ENCODE data around the gene OSTN. TPM values are rescaled to one million over a fixed set of nuclear protein-coding genes. Genes with fewer than 3 reads are reported as not detected.

Gene OSTN
- total RNA-seq, 1 donor from 2014 or later: 0.75 TPM

DNA sequence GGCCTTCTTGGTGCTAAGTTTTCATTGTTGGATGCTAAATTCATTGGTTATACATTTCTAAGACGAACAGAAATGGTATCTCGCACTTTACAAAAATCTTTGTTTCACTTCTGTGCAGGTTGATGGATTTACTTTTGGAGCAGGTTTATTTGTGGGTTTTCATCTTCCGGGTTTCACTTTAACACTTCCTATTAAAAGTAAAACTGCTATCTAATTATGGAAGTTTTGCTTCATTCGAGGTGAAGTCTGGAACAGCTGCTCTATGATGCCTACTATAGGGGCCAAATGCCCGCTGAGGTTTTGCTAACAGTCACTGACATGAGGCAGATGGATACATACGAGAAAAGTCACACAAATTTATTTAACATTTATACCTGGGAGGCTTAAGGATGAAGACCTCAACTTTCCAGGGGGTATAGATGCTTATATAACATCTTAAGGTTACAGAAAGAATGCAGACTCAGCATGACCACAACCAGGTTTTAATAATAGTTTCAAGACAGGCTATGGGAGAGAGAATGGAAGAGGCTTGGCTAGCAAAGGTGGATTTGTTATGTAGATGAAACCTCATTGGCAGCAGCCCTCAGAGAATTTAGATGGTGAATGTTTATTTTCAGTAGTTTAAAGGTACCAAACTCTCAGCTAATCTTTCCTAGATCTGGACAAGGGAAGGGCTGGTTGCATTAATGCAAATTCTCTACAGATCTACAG, 54.2 kb downstream of the OSTN start:
- no peaks in the 10 kb centered on the region for H3K9me3 Mint-ChIP-seq
- H3K27me3 Mint-ChIP-seq (ENCODE audit: low read depth): no peaks in the 10 kb centered on the region
- no peak for DNase-seq (ENCODE audit: low read depth, low spot score)
- H3K27ac Mint-ChIP-seq (ENCODE audit: unreplicated experiment): no peak overlapping the region
- H3K4me1 Mint-ChIP-seq: peaks cover 2% of the 10 kb centered on the region
- no peak overlapping the region for H3K4me3 Mint-ChIP-seq
- TF ChIP-seq, protein P1, sequence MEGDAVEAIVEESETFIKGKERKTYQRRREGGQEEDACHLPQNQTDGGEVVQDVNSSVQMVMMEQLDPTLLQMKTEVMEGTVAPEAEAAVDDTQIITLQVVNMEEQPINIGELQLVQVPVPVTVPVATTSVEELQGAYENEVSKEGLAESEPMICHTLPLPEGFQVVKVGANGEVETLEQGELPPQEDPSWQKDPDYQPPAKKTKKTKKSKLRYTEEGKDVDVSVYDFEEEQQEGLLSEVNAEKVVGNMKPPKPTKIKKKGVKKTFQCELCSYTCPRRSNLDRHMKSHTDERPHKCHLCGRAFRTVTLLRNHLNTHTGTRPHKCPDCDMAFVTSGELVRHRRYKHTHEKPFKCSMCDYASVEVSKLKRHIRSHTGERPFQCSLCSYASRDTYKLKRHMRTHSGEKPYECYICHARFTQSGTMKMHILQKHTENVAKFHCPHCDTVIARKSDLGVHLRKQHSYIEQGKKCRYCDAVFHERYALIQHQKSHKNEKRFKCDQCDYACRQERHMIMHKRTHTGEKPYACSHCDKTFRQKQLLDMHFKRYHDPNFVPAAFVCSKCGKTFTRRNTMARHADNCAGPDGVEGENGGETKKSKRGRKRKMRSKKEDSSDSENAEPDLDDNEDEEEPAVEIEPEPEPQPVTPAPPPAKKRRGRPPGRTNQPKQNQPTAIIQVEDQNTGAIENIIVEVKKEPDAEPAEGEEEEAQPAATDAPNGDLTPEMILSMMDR (conservative IDR thresholded peaks at IDR 0.05): no peak
- no peaks in the 10 kb centered on the region for H3K36me3 Mint-ChIP-seq (ENCODE audit: low read depth)

DNA sequence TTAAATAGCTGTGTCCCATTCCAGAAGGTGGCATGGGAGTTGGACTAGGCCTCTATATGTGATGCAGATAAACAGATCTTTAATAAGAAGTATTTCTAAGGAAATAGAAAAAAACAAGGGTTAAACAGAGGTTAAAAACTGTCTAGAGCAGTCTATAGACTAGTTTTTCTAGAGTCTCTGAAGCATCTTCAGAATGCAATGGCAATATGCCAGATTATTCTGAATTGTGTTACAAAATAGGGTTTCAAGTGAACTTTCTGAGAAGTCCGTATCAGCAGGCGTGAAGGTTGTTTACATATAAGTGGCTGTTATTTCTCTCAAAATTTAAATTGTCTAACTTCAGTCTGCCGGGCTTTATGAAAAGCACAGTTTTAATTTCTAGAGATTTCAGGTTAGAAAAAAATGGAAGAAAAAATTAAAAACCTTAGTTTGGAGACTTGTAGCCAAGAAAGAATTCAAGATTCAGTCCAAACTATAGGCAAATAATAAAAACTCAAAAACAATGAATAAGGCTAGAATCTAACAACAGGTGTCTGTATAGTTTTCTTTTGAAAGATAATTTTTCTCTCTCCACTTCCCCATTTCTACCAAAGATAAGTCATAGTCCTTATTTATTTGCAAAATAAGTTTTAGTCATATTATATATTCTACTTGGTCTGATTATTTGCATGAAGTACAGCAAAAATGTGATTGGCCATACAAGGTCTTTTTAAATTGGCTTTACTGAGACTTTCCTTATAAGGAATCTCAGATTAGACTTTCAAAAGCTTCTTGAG, 55.2 kb downstream of the OSTN start:
- H3K9me3 Mint-ChIP-seq: no peaks in the 10 kb centered on the region
- H3K27me3 Mint-ChIP-seq (ENCODE audit: low read depth): no peaks in the 10 kb centered on the region
- no peak for DNase-seq (ENCODE audit: low read depth, low spot score)
- no peak overlapping the region for H3K4me3 Mint-ChIP-seq
- H3K36me3 Mint-ChIP-seq (ENCODE audit: low read depth): no peaks in the 10 kb centered on the region
- no peak overlapping the region for H3K27ac Mint-ChIP-seq (ENCODE audit: unreplicated experiment)
- TF ChIP-seq, protein P1 (conservative IDR thresholded peaks at IDR 0.05): no peak
- H3K4me1 Mint-ChIP-seq: peaks cover 11% of the 10 kb centered on the region

DNA sequence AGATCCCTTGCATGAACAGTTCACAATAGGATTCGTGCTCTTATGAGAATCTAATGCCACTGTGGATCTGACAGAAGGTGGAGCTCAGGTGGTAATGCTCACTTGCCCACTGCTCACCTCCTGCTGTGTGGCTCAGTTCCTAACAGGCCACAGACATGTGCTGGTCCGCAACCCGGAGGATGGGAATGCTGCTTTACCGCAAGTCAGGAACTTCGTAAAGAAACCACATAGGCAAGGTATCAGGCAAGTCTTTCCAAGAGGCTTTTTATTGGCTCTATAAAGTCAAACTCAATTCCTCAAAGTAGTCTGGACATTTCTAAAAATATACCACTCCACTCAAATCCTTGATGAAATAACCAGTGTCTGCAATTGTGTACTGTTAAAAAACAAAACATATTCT, 56.1 kb downstream of the OSTN start:
- Mint-ChIP-seq H3K4me3 (no peak overlapping the region), H3K4me1 (peaks cover 11% of the 10 kb centered on the region), H3K27me3 (ENCODE audit: low read depth) (no peaks in the 10 kb centered on the region), H3K36me3 (ENCODE audit: low read depth) (no peaks in the 10 kb centered on the region), H3K27ac (ENCODE audit: unreplicated experiment) (peak overlapping the region; percentile 61), H3K9me3 (no peaks in the 10 kb centered on the region)
- no peak for DNase-seq (ENCODE audit: low read depth, low spot score)
- TF ChIP-seq, protein P1 (conservative IDR thresholded peaks at IDR 0.05): no peak

DNA sequence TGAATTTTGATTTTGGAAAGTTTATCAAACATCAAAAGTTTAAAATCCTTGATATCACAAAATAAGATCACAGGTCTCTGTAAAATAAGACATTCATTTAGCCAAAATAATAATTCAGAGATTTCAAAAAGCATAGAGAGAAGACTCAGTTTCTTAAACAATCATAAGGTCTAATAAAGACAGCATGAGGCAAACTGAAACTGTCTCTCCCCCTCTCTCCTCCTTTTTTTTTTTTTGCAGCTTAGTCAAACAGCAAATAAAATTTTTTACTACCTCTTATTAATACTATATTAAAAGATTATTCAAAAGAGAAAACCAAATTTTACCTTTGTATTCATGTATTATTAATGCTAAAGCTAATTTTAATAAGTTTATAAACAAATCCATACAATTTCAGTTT, 57.4 kb downstream of the OSTN start:
- Mint-ChIP-seq H3K36me3 (ENCODE audit: low read depth) (no peaks in the 10 kb centered on the region), H3K4me1 (peaks cover 11% of the 10 kb centered on the region), H3K4me3 (no peak overlapping the region), H3K9me3 (no peaks in the 10 kb centered on the region), H3K27ac (ENCODE audit: unreplicated experiment) (no peak overlapping the region), H3K27me3 (ENCODE audit: low read depth) (no peaks in the 10 kb centered on the region)
- TF ChIP-seq, protein P1 (conservative IDR thresholded peaks at IDR 0.05): no peak
- DNase-seq (ENCODE audit: low read depth, low spot score): no peak

DNA sequence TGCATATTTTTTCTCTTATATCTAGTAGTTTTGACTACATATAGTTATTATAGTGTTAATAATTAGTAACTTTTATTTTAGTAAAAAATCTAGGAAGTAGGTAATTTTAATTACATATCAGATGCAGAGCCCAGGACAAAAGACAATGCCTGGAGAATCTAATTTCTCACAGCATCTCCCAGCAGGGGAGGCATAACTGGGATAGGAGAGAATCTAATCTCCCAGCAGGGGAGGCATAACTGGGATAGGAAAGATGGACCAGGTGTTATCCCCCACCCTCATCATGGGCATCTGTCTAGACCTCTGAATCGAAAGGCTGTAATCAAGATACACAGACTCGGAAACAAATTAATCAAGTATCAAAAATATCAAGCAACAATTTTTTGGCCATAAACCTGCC, 58.2 kb downstream of the OSTN start:
- no peak overlapping the region for H3K4me3 Mint-ChIP-seq
- no peaks in the 10 kb centered on the region for H3K9me3 Mint-ChIP-seq
- H3K36me3 Mint-ChIP-seq (ENCODE audit: low read depth): no peaks in the 10 kb centered on the region
- H3K27ac Mint-ChIP-seq (ENCODE audit: unreplicated experiment): no peak overlapping the region
- peaks cover 11% of the 10 kb centered on the region for H3K4me1 Mint-ChIP-seq
- no peak for DNase-seq (ENCODE audit: low read depth, low spot score)
- H3K27me3 Mint-ChIP-seq (ENCODE audit: low read depth): no peaks in the 10 kb centered on the region
- TF ChIP-seq, protein P1 (conservative IDR thresholded peaks at IDR 0.05): no peak

Measured in neural crest cell (in vitro differentiated cells).